Mammary microvascular endothelial cell (primary cell): ENCODE measurements around the gene GCNT1. TPM values are rescaled to one million over a fixed set of nuclear protein-coding genes. Genes with fewer than 3 reads are reported as not detected.

Experiments used
- total RNA-seq: library from RNA; depleted of rRNA; stranded (reverse); fragments of >200 nt; gene quantifications from 2 replicates; pipeline ENCODE4 v1.2.3, GENCODE V29; 2015

The GCNT1 gene
- 1.5 and 3.7 TPM in 2 replicates for total RNA-seq

GRCh38 chr9:76458903-76459693 is at the start of gene GCNT1:
TSS of gene GCNT1 (plus strand) at chr9:76459182. CDS start at chr9:76502382, 43,200 bp downstream.

Other genes starting within 250 kb of the GCNT1 start
- gene RFK, start 64.8 kb upstream of the GCNT1 start, total RNA-seq: 36.7 and 38.7 TPM in 2 replicates